GM21423 (cell line): Measurements from ENCODE around the gene CRYBB3.
"Not testable (repeated sequence)": the region's sequence is repeated elsewhere in the genome, so short reads cannot be mapped to it uniquely, and the experiment has no call there.

ENCODE experiments used
- ATAC-seq: cut with Tn5 transposase; IDR thresholded peaks from one replicate; pipeline ENCODE4 v1.9.1; 2021; ENCODE audit warnings: mild to moderate bottlenecking, moderate library complexity; ENCODE audit not compliant: unreplicated experiment

The CRYBB3 gene

DNA sequence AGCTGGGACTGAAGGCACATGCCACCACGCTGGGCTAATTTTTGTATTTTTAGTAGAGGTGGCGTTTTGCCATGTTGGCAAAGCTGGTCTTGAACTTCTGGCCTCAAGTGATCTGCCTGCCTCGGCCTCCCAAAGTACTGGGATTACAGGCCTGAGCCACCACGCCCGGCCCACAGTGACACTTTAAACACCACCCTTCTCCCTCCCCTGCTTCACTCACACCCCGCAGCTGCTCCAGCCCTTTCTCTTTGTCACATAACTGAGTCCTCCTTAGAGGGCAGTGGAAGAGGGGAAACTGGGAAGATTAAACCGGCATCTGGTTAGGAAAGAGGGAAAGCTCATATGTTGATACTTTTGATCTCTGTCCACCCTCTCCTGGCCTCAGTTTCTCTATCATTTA lies 4.9 kb downstream of the CRYBB3 start:
- ATAC-seq: not testable (repeated sequence)

DNA sequence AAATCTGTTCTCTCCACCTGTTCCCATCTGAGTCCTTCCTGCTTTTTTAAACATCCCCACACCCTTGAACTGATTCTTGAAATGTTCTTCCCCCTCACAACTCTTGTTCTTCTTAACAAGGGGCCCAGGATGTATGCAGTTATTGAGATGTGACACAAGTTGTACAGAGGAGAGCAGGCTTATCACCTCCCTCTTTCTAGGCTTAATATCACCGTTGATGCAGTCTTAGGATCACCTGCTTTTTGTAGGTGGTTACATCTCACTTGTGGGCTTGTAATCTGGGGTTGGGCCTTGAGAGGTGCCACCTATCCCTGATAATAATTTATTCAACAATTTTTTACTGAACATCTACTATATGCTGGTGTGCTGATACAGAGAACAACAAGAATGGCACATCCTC lies 6.2 kb downstream of the CRYBB3 start:
- no peak for ATAC-seq

DNA sequence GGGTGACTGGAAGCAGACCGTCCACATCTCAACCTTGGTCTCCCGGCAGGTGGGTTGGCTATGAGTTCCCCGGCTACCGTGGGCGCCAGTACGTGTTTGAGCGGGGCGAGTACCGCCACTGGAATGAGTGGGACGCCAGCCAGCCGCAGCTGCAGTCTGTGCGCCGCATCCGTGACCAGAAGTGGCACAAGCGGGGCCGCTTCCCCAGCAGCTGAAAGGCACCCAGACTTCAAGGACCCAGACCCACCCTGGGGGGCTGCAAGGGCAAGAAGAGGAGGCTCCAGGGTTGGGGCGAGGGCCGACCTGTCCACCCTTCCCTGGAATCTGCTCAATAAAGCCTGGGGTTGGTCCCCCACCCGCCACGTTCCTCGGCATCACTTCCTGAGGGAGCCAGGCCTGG lies 7.3 kb downstream of the CRYBB3 start:
- ATAC-seq: no peak

DNA sequence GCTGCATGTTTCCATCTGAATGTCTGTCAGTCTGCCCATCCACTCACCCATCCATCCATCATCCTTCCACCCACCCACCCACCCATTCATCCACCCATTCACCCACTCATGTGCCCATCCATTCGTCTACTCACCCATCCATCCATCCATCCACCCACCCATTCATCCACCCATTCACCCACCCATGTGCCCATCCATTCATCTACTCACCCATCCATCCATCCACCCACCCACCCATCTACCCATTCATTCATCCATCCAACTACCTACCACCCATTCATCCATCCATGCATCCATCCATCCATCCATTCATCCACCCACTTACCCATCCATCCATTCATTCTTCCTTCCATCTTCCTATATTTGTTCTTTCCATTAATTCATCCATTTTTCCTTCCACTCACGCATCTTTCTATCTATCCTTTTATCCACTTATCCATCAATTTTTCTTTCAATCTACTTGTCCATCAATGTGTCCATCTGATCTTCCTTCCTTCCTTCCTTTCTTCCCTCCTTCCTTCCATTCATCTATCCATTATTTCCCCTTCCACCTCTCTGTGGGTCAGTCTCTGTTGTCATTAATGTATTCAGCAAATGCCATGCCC lies 8.0 kb downstream of the CRYBB3 start:
- ATAC-seq: no peak

DNA sequence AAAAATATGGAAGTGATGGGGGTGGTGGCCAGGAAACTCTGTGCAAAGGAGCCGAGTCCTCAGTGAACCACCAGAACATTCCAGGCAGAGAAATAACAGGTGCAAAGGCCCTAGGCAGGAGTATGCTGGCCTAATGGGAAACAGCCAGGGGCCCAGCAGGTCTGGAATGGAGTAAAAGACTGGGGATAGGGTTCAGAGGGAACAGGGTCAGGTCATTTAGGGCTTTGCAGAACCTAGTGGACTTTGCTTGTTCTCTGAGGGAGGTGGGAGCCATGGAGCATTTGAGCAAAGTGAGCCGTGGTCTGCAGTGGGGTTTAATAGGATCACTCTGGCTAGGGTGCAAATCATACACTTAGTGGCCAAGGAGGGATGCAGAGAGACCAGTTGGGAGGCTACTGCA lies 8.7 kb downstream of the CRYBB3 start:
- no peak for ATAC-seq

DNA sequence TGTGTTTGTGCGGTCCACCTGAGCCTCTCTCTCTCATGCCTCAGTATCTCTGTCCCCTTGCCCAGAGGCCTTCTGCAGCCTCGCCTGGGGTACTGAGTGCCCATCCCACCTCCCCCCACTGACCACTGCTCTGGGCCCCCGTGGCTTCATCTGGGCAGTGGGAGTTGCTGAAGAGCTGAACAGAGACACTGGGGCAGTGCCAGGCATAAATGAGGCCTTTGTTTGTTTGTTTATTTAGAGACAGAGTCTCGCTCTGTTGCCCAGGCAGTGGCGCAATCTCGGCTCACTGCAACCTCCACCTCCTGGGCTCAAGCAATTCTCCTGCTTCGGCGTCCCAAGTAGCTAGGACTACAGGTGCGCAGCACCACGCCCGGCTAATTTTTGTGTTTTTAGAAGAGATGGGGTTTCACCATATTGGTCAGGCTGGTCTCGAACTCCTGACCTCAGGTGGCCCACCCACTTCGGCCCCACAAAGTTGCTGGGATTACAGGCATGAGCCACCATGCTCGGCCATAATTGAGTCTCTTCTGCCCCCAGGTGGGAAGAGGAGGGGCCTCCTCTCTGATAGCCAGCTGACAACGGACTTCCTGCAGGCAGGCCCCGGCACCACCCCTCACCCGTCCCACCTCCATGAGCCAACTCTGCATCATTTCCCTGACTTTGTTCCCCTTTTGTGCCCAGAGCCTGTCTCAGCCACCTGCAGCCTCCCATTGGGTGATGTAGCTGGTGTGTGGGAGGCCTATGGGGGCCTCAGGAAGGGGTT lies 9.3 kb downstream of the CRYBB3 start:
- ATAC-seq: no peak

DNA sequence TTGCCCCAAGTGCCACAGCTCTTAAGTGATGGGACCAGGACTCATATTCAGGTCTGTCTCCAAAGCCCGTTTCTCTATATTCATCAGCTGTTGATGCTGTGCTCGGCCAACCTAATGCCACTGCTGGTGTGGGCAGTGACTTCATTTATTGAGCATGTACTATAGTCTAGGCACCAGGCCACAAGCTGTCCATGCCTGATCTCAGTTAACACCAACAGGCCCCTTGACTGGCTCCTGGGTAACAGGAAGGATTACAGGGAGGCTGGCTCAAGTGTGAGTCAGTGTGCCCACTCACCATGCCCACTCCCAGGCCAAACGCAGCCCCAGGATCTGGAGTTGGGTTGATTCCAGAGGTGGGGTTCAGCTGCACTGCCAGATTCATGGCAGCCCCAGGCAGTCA lies 11.1 kb downstream of the CRYBB3 start:
- no peak for ATAC-seq

DNA sequence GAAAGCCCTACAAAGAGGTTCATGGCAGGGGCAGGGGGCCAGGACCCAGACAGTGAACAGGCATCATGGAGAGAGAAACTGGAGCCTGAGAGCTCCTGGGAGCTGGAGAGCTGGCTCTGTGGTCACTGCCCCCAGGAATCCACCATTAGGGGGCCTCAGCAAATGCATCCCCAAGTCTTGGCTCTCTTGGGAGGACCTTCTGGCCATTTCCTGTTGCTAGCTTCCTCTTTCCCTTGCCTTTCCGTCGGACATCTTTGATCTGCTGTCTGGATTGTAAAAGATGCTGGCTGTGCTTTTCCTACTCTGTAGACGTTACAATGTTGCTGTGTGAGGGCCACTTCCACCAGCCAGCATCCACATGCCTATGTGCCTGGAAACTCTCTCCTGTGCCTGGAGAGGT lies 12.7 kb downstream of the CRYBB3 start:
- ATAC-seq: no peak

DNA sequence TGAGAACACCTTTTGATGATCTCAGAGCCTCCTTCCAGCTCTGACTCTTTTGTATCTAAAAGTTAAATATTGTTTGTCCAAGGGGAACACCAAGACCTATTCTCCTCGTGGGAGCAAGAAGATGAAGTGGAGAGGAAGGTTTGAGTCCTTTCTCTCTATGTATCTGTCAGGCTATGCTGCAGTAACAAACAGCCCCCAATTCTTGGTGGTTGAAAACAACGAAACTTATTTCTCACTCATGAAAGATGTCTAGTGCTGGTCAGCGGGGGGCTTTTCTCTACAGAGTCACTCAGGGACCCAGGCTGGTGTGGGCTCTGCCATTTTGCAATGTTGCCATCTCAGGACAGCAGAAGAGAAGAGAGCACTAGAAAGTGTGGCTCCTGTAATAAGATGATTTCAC lies 13.6 kb downstream of the CRYBB3 start:
- no peak for ATAC-seq

DNA sequence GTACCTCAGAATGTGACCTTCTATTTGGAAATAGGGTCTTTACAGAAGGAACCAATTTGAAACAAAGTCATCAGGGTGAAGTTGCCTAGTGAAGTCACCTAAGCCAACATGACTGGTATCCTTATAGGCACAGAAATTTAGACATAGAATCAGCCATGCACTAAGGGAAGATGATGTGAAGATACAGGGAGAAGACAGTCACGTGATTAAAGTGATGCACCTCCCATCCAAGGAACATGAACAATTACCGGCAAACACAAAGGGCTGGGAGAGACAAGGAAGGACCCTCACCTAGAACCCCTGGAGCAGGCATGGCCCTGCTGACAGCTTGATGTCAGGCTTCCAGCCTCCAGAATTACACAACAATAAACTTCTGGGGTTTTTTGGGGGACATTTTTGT lies 16.6 kb downstream of the CRYBB3 start:
- ATAC-seq: no peak

DNA sequence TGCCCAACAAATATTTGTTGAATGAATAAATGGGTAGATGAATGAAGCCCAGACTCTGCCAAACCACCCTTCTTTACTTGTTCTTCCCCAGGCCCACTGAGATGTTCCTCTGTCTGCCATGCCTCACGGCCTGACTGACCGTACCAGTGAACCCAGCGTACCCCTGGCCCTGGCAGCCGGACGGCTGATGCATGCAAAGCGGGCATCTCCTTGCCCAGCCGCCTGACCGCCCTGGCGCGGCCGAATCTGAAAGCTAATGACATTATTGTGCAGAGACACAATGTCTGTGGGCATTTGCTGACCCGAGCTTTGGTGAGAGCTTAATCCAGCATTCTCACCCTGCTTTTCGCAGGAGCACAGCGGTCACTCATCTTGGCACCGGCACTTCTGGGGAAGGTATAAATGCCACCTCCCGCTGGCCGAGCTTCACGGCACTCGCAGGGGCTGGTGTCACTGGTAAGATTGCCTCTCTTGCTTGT lies 19.6 kb downstream of the CRYBB3 start, which contains the start of gene CRYBB2:
Gene CRYBB2 (plus strand): TSS at position 429 of the 479 bp plus-strand sequence. CDS start 1,791 bp downstream, outside the sequence.
- ATAC-seq: no peak

DNA sequence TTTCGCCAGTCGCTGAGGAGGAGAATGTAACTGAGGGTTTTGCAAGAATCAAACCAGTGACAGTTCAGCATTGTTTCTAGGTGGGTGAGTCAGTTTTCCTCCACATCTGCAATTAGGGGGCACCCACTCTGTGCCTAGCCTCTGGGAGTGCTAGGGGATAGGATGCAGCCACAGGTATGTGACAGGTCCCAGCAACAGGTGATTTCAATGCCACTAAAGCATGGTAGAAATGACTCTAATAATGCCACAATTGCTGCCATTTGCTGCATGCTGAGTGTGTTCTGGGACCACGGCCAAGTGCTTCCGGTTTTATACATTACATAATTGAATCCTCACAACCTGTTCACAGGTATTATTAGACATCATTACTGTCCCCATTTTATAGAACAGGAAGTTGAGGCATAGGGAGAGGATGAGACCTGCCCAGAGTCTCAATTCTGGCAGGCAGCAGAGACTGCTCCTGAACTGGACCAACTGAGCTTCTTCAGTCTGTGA lies 20.3 kb downstream of the CRYBB3 start:
- no peak for ATAC-seq

DNA sequence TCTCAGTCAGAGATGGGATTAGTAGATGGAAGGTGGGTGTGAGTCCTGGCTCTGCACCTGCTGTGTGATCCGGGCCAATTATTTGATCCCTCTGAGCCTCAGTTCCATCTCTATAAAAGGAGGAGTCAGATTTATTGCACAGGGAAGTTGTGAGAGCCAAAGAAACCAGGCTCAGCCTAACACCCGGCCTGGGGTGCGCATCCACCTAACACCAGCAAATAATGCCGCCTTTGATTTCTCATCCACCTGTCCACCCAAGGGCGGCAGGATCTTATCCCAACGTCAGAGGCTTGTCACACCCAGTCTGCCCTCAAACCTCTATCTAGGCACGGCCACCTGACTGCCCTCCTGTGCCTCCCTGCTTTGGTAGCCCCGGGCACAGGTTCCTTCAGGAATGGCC lies 22.1 kb downstream of the CRYBB3 start:
- ATAC-seq: no peak

DNA sequence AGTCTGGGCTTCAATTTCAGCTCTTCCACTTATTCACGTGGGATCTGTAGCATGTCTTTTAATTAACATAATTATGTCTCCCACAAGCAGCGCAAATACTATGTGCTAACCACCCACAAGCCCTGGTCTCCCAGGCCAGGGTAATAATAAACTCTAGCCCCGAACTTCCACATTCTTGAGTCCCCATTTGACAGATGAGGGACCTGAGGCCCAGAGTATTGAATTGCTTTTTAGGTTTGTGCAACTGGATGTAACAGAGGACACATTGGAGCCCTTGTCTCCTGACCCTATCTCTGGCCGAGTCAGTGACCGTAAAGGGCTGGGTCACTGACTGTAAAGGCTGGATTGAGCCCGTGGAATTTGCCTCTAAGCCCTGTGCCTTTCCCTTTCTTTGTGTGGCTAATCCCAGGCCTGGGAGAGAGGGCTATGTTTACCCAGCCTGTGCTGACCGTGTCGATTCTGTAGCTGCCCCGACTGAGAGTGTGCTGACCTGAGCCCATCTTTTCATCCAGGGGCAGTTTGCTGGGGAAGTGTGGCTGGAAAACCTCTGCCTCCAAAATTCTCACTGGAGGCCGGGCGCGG lies 23.7 kb downstream of the CRYBB3 start:
- no peak for ATAC-seq

DNA sequence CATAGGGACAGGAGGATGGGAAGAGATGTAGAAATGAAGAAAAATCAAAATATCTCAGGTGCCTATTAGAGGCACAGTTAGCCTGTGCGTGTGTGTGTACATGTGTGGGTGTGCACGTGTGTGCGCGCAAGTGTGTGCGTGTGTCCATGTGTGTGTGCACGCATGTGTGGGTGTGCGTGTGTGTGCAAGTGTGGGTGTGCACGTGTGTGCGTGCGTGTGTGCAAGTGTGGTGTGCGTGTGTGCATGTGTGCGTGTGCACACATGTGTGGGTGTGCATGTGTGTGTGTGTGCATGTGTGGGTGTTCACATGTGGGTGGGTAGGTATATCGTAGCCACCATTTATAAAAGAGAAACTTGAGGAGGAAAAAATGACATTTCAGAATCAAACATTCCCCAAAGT lies 29.2 kb downstream of the CRYBB3 start:
- no peak for ATAC-seq

DNA sequence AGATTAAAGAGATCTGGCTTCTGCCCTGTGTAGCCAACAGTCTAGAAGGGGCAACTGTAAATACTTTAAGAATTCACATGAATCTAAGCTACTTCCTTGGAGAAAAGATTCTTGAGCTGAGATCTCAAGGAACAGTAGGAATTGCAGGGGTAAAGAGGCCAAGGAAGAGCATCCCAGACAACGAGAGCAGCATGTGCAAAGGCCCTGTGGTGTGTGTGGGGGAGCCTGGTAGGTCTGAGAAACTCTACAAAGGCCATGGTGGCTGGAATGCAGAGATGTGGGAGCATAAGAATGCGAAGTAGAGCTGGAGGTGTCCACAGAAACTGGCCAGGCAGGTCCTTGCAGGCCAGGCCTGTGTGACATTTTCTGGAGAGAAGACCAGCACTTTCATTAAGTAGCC lies 31.1 kb downstream of the CRYBB3 start:
- ATAC-seq: not testable (repeated sequence)

DNA sequence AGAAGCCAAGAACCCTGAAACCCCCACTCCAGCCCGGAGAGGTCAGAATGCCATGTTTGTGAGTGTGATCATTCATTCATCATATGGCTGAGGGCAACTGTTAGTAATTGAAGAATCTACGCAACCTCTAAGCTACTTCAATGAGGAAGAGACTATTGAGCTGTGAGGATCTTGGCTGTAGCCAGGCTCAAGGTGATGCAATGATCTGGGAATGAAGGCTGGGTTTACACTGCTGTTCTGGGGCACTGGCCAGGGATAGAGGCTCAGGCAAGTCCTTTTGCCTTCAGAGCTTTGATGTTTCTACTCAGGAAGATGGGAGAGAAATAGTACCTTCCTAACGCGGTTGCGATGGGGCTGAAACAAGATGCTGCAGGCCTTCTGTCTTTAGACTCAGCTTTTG lies 32.6 kb downstream of the CRYBB3 start:
- no peak for ATAC-seq

DNA sequence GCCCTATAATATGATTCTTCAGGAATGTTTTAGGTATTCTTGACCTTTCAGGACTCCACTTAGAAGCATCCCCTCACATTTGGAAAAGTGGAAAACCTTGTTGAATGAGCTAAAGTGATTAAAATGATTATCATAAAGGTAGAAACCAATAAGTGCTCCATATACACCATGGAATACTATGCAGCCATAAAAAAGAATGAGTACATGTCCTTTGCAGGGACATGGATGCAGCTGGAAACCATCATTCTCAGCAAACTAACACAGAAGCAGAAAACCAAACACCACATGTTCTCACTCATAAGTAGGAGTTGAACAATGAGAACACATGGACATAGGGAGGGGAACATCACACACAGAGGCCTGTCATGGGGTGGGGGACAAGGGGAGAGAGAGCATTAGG lies 34.0 kb downstream of the CRYBB3 start:
- ATAC-seq: not testable (repeated sequence)

DNA sequence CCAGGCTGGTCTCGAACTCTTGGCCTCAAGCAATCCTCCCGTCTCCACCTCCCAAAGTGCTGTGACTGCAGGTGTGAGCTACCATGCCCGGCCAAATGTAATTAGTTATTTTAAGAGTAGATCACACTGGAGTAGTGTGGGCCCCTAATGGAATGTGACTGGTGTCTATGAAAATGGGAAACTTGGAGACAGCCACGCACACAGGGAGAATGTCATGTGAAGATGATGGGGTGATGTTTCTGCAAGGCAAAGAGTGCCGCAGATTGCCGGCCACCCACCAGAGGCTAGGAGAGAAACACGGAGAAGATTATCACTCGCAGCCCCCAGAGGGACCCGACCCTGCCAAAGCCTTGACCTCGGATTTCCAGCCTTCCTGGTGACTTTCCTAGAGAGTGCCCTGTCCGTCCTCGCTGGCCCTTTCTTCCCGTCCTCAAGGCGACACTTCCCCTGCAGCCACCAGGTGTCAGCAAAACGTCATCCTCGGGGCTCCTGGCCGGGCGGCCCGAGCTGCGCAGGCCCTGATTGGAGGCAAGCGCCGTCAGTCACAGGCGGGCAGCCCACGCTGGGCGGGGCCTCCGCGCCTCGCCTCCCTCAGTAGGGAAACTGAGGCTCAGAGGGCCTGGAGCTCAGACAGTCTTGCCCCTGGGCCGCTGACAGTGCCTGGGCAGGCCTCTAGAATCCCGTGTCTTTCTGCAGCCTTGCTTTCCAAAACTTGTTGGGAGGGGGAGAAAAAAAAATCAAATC lies 36.1 kb downstream of the CRYBB3 start:
- ATAC-seq: no peak

DNA sequence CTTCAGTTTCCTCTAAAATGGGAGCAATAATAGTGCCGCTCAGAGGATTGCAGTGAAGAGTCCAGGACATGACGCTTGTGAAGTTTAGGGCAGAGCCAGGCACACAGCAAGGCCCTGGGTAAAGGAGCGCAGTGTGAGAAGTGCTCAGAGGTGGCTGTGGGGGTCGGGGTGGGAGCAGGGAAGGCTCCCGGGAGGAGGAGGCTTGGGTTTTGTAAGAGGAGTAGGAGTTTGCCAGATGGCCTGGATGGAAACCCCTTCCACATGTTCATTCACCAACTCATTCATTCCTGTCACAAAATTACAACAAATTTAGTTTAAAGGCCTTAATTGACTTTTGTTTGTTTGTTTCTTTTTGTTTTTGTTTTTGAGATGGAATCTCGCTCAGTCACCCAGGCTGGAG lies 36.8 kb downstream of the CRYBB3 start:
- no peak for ATAC-seq

DNA sequence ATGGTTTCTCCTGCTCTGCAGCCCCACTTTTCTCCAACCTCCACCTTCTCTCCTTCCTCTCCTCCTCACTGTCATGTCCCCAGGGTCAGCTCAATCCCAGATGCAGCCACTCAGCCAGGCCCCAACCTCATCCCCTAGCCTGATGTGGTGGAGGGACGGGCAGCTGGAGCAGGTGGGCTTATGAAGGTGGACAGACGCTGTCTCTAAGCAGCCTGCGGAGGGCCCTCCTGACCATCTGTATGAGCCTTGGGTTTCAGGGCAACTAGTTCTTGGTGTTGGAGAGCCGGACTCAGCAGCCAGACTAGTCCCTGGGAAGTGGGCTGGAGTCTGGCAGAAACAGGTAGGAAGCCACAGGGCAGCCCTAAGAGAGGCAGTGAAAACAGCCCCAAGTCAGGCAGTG lies 37.8 kb downstream of the CRYBB3 start:
- ATAC-seq: no peak
